Psoas muscle (tissue), 8 donors: Measurements from ENCODE around the gene HS6ST3. TPM values are rescaled to one million over a fixed set of nuclear protein-coding genes. Genes with fewer than 3 reads are reported as not detected.

Experiments
- ATAC-seq, 4 donors: fragments of 200-7000 bp; cut with Tn5 transposase; one replicate each; pipeline ENCODE4 v1.9.1; 2020; ENCODE audit warnings: moderate library complexity in 3 of 4, mild to moderate bottlenecking in 2 of 4
- DNase-seq, 2 donors: peaks; one replicate each; pipeline ENCODE4 v3.0.0-alpha.2; 2020
- H3K27ac ChIP-seq: fragments of 200-600 bp; one replicate; pipeline ENCODE4 v1.8.0; 2022
- H3K27me3 ChIP-seq, 3 donors: fragments of 200-600 bp in 1 of 3; one replicate each; pipeline versions ENCODE4 v1.6.1 to v1.8.0; 2013 to 2022; ENCODE audit warnings: low read length in 2 of 3, mild to moderate bottlenecking in 2 of 3, moderate library complexity in 1 of 3; ENCODE audit not compliant: insufficient read depth in 3 of 3
- H3K36me3 ChIP-seq, 2 donors: fragments of 200-600 bp in 1 of 2; one replicate each; pipeline versions ENCODE4 v1.6.1 to v1.8.0; 2013 to 2022; ENCODE audit warnings: low read depth in 1 of 2, mild to moderate bottlenecking in 1 of 2, moderate library complexity in 1 of 2; ENCODE audit not compliant: insufficient read depth in 1 of 2
- H3K4me1 ChIP-seq: fragments of 200-600 bp; one replicate; pipeline ENCODE4 v1.8.0; 2022
- H3K4me3 ChIP-seq: fragments of 200-600 bp; one replicate; pipeline ENCODE4 v1.8.0; 2022; ENCODE audit warnings: mild to moderate bottlenecking
- H3K9me3 ChIP-seq: fragments of 200-600 bp; one replicate; pipeline ENCODE4 v1.8.0; 2022
- CTCF ChIP-seq: fragments of 200-600 bp; IDR thresholded peaks from one replicate; pipeline ENCODE4 v1.8.0; 2022; ENCODE audit warnings: antibody characterized with exemption
- WGBS, 3 donors: extraction: QIAGEN DNeasy Blood & Tissue Kit; methylation state at CpG; one replicate each; pipeline versions ENCODE4 v1.1.6 to v1.1.7; 2013; 5-methylcytosine and 5-hydroxymethylcytosine counted together
- intact Hi-C, 2 donors: fragments of 100-400 bp; cut with DNase I; formaldehyde crosslinking; loops; one replicate each; pipeline versions ENCODE4 v1.11.0 to v1.14.2; 2022
- polyA plus RNA-seq, 3 donors: library from polyadenylated mRNA; stranded (reverse); fragments of 200-250 nt; gene quantifications; one replicate each; pipeline ENCODE4 v1.2.3, GENCODE V29; 2013
- total RNA-seq, 4 donors: library from RNA; stranded (reverse); fragmentation: NEBNext Ultra II Directional in 2 of 4; extraction: Animal tissue kit (Norgen Biotek cat#: 25700) in 2 of 4; gene quantifications; one replicate each; pipeline versions ENCODE4 v1.2.1 to v1.2.4, GENCODE V29; 2021 to 2023
- donor health status: healthy with polysubstance abuse.
- donor health status: DM: no; HTN: no; CAD: no; lungs with moderate emphysema.
- donor health status: Bipolar disorder and iron deficiency.
- donor health status: healthy.
- donor health status: DM: yes; HTN: yes; CAD: no.
- donor health status: DM: no; HTN: no; CAD: no.
- donor health status: DM: no; HTN: no; CAD: no.
- donor health status: DM: yes; HTN: yes; CAD: no.

HS6ST3 gene
- total and polyA plus RNA-seq, 7 donors: 0.01 to 0.58 (median 0.10) TPM

- no peak for TF ChIP-seq CTCF
Measured at GRCh38 chr13:96198038-96198437, 108.1 kb downstream of the HS6ST3 start.

GRCh38 chr13:96199315-96199714, 109.4 kb downstream of the HS6ST3 start:
- WGBS, 3 donors: 78 to 87% (median 83%) methylated on average over 3 of the region's 3 CpGs
- Histone ChIP-seq H3K4me1 (no peaks in the 10 kb centered on the region), H3K27ac (no peak overlapping the region), H3K9me3 (no peaks in the 10 kb centered on the region), H3K36me3 (no peaks in the 10 kb centered on the region), H3K4me3 (no peak overlapping the region), H3K27me3 (no peaks in the 10 kb centered on the region)
- no peak for DNase-seq
- intact Hi-C loops: no loop called here
- ATAC-seq: no peak
- TF ChIP-seq CTCF: no peak

More at GRCh38 chr13:96198038-96198437, 108.1 kb downstream of the HS6ST3 start:
- no peak overlapping the region for H3K4me3 ChIP-seq
- no peaks in the 10 kb centered on the region for H3K9me3 ChIP-seq
- no peaks in the 10 kb centered on the region for H3K36me3 ChIP-seq
- no peak overlapping the region for H3K27ac ChIP-seq
- intact Hi-C loops: no loop called here
- ATAC-seq (no peak), DNase-seq (no peak)
- no peaks in the 10 kb centered on the region for H3K4me1 ChIP-seq
- H3K27me3 ChIP-seq: no peaks in the 10 kb centered on the region
- 74 to 82% (median 79%) methylated on average over 5 of the region's 5 CpGs for WGBS, 3 donors

- no peaks in the 10 kb centered on the region for H3K4me1 ChIP-seq
- H3K4me3 ChIP-seq: no peak overlapping the region
- WGBS, 3 donors: 35 to 49% (median 39%) methylated on average over 6 of the region's 6 CpGs
- ATAC-seq (no peak), DNase-seq (no peak)
- H3K27ac ChIP-seq: no peak overlapping the region
- intact Hi-C loops: no loop called here
- no peaks in the 10 kb centered on the region for H3K27me3 ChIP-seq
- TF ChIP-seq CTCF: no peak
- no peaks in the 10 kb centered on the region for H3K9me3 ChIP-seq
- no peaks in the 10 kb centered on the region for H3K36me3 ChIP-seq
Measured at GRCh38 chr13:96200810-96201209, 110.9 kb downstream of the HS6ST3 start.

GRCh38 chr13:96202315-96202714, 112.4 kb downstream of the HS6ST3 start:
- no peak for ATAC-seq
- H3K4me3 ChIP-seq: no peak overlapping the region
- no peak for DNase-seq
- 53 to 57% (median 55%) methylated on average over 5 of the region's 5 CpGs for WGBS, 3 donors
- no peaks in the 10 kb centered on the region for H3K36me3 ChIP-seq
- intact Hi-C loops: no loop called here
- no peaks in the 10 kb centered on the region for H3K9me3 ChIP-seq
- H3K27ac ChIP-seq: no peak overlapping the region
- no peaks in the 10 kb centered on the region for H3K4me1 ChIP-seq
- H3K27me3 ChIP-seq: no peaks in the 10 kb centered on the region
- no peak for TF ChIP-seq CTCF

- H3K27ac ChIP-seq: no peak overlapping the region
- 72 to 76% (median 73%) methylated on average over 2 of the region's 2 CpGs for WGBS, 3 donors
- no peak for ATAC-seq
- no peaks in the 10 kb centered on the region for H3K9me3 ChIP-seq
- TF ChIP-seq CTCF: no peak
- no peak overlapping the region for H3K4me3 ChIP-seq
- H3K27me3 ChIP-seq: no peaks in the 10 kb centered on the region
- no peaks in the 10 kb centered on the region for H3K36me3 ChIP-seq
- H3K4me1 ChIP-seq: no peaks in the 10 kb centered on the region
- intact Hi-C loops: no loop called here
- no peak for DNase-seq
Measured at GRCh38 chr13:96203471-96203870, 113.6 kb downstream of the HS6ST3 start.
